GM19455 (cell line): Measurements from ENCODE around the gene CFAP77.

Experiments used
- ATAC-seq: cut with Tn5 transposase; IDR thresholded peaks from one replicate; pipeline ENCODE4 v1.9.1; 2021; ENCODE audit not compliant: unreplicated experiment

CFAP77 gene

GRCh38 chr9:132590318-132591182 is 180.5 kb downstream of the CFAP77 start:
- no peak for ATAC-seq

- ATAC-seq: no peak
Observed at GRCh38 chr9:132591244-132591643, 181.2 kb downstream of the CFAP77 start.

GRCh38 chr9:132591751-132592314 is 181.8 kb downstream of the CFAP77 start:
- no peak for ATAC-seq

- no peak for ATAC-seq
Observed at GRCh38 chr9:132592451-132592850, 182.4 kb downstream of the CFAP77 start.

- ATAC-seq: no peak
Observed at GRCh38 chr9:132594412-132594811, 184.4 kb downstream of the CFAP77 start.

GRCh38 chr9:132595319-132595718 is 185.3 kb downstream of the CFAP77 start:
- ATAC-seq: no peak

GRCh38 chr9:132596200-132596599 is 186.2 kb downstream of the CFAP77 start:
- no peak for ATAC-seq

GRCh38 chr9:132597073-132597775 is 187.2 kb downstream of the CFAP77 start:
- no peak for ATAC-seq

GRCh38 chr9:132600326-132600984 is 190.4 kb downstream of the CFAP77 start:
- ATAC-seq: no peak

- ATAC-seq: no peak
Observed at GRCh38 chr9:132602207-132602606, 192.2 kb downstream of the CFAP77 start.

- ATAC-seq: no peak
Observed at GRCh38 chr9:132605387-132605786, 195.4 kb downstream of the CFAP77 start.

- ATAC-seq: no peak
Observed at GRCh38 chr9:132606066-132606465, 196.1 kb downstream of the CFAP77 start.

- ATAC-seq: no peak
Observed at GRCh38 chr9:132609184-132609583, 199.2 kb downstream of the CFAP77 start.

- ATAC-seq: no peak
Observed at GRCh38 chr9:132609829-132610228, 199.8 kb downstream of the CFAP77 start.

GRCh38 chr9:132610661-132611060 is 200.7 kb downstream of the CFAP77 start:
- no peak for ATAC-seq

- ATAC-seq: no peak
Observed at GRCh38 chr9:132614324-132614723, 204.3 kb downstream of the CFAP77 start.

GRCh38 chr9:132615774-132616173 is 205.8 kb downstream of the CFAP77 start:
- no peak for ATAC-seq

- no peak for ATAC-seq
Observed at GRCh38 chr9:132616725-132617124, 206.7 kb downstream of the CFAP77 start.

GRCh38 chr9:132622159-132622558 is 212.1 kb downstream of the CFAP77 start:
- no peak for ATAC-seq
